ENCODE measurements around the gene AZI2.

Gene AZI2

GRCh38 chr3:28348629-28349468, at the start of gene AZI2, which contains the start of gene ZCWPW2:
Gene AZI2, minus strand, starts transcription at chr3:28348824. Its CDS starts 8,207 bp downstream, at chr3:28340617.
Gene ZCWPW2, plus strand, starts transcription at chr3:28348721. Its CDS starts 64,348 bp downstream, at chr3:28413069.
- peak; percentile 96 for DNase-seq

- no peak for DNase-seq
Measured at GRCh38 chr3:28388978-28389377, 40.4 kb upstream of the AZI2 start.

- DNase-seq = no peak
Measured at GRCh38 chr3:28386049-28386448, 37.4 kb upstream of the AZI2 start.

GRCh38 chr3:28376424-28376823, 27.8 kb upstream of the AZI2 start:
- peak; percentile 72 for DNase-seq

GRCh38 chr3:28349469-28350000, 911 bp upstream of the AZI2 start:
- DNase-seq = no peak

GRCh38 chr3:28348265-28348628, 377 bp downstream of the AZI2 start:
- no peak for DNase-seq

- peak; percentile 50 for DNase-seq
Measured at GRCh38 chr3:28347374-28348264, 1.0 kb downstream of the AZI2 start.

- no peak for DNase-seq
Measured at GRCh38 chr3:28345690-28346089, 2.9 kb downstream of the AZI2 start.

GRCh38 chr3:28343144-28343543, 5.5 kb downstream of the AZI2 start:
- DNase-seq = no peak

- DNase-seq = no peak
Measured at GRCh38 chr3:28337230-28337629, 11.4 kb downstream of the AZI2 start.

- no peak for DNase-seq
Measured at GRCh38 chr3:28335246-28335645, 13.4 kb downstream of the AZI2 start.

GRCh38 chr3:28334552-28334951, 14.1 kb downstream of the AZI2 start:
- no peak for DNase-seq

- peak; percentile 16 for DNase-seq
Measured at GRCh38 chr3:28328188-28329151, 20.2 kb downstream of the AZI2 start.

- peak; percentile 17 for DNase-seq
Measured at GRCh38 chr3:28326458-28326926, 22.1 kb downstream of the AZI2 start.

GRCh38 chr3:28322464-28322863, 26.2 kb downstream of the AZI2 start:
- DNase-seq = peak; percentile 54

- DNase-seq = no peak
Measured at GRCh38 chr3:28320981-28321380, 27.6 kb downstream of the AZI2 start.

- DNase-seq = peak; percentile 35
Measured at GRCh38 chr3:28317438-28318022, 31.1 kb downstream of the AZI2 start.

- no peak for DNase-seq
Measured at GRCh38 chr3:28316226-28316625, 32.4 kb downstream of the AZI2 start.

GRCh38 chr3:28315711-28316110, 32.9 kb downstream of the AZI2 start:
- no peak for DNase-seq

GRCh38 chr3:28308196-28308595, 40.4 kb downstream of the AZI2 start:
- no peak for DNase-seq

GRCh38 chr3:28301688-28302087, 46.9 kb downstream of the AZI2 start:
- peak; percentile 18 for DNase-seq

Data from fibroblast of skin of right biceps (primary cell).